HG02970 (cell line): Measurements from ENCODE around the gene SP100.

Experiments
- ATAC-seq: cut with Tn5 transposase; IDR thresholded peaks from one replicate; pipeline ENCODE4 v1.9.1; 2021; ENCODE audit warnings: mild to moderate bottlenecking, moderate library complexity, moderate number of reproducible peaks; ENCODE audit not compliant: unreplicated experiment, low FRiP score

Gene SP100

DNA sequence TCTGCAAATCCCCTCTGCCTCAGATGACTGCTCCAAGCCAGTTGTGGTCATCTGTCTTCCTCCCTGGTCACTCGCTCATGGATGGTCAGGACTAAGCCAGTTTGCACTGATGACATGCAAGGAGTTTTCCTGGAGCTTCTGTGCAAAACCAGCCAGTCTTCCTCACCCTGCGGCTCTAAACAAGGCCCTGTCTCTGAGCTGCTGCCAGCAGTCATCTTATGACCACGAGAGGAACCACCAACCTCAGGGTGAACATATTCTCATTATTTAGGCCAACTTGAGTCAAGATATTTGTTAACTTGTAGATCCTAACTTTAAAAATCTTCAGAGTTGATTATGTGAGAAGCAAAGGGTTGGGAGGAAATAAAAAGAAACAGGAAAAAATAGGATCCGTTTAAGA, 176.8 kb downstream of the SP100 start:
- no peak for ATAC-seq
